ENCODE measurements around the gene PRKN. TPM values are rescaled to one million over a fixed set of nuclear protein-coding genes. Genes with fewer than 3 reads are reported as not detected.
"Not testable (repeated sequence)": the region's sequence is repeated elsewhere in the genome, so short reads cannot be mapped to it uniquely, and the experiment has no call there.

Gene PRKN
- total RNA-seq, 1 donor from 2014 or later, result 9.3 TPM

DNA sequence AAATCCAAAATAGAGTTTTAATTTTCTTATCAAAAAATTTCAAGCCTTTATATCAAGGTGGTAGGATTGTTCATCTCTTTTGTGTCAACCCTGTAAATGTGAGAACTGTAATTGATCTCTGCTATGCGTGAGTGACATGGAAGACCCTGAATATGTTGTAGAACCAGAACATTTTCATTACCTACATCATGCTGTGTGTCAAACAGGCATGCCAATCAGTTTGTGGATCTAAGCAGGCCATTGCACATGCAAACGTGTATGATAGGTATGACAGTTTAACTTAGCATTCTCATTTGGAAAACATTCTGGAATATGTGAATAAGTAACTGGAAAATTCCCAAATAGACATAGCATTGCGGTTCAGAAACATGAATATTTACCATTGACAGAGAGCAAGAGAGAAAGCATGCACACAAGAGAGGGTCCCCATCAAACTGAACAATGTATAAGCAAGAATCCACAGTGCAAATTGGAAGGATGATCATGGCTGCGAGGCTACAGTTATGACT lies 812.1 kb downstream of the PRKN start:
- no peak for DNase-seq (ENCODE audit: low spot score)

DNA sequence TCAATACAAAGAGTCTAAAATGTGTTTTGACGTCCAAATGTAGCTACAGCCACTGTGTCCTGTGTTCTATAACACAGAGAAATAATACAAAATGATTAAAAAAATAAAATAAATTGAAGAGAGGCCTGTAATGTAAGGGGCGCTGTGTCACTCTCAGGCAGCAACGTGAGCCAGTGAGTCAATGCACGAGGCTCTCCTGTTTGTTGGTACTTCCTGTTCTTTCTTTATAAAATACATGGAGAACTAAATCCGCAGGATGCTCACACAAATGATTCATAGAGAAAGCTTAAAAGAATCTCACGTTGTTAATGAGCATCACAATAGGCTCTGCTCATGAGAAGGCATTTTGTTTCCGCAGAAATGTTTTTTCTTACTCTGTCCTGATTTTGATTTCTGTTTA lies 818.7 kb downstream of the PRKN start:
- DNase-seq (ENCODE audit: low spot score), result no peak

DNA sequence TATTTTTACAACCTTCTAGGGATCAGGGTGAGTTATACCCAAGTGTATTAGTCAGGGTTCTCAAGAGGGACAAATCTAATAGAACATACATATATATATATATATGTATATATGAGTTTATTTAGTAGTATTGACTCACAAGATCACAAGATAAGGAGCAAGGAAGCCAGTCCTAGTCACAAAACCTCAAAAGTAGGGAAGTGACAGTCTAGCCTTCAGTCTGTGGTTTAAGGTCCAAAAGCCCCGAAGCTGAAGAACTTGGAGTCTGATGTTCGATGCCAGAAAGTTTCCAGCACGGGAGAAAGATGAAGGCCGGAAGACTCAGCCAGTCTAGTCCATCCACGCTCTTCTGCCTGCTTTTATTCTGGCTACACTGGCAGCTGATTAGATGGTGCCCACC lies 821.0 kb downstream of the PRKN start:
- no peak for DNase-seq (ENCODE audit: low spot score)

DNA sequence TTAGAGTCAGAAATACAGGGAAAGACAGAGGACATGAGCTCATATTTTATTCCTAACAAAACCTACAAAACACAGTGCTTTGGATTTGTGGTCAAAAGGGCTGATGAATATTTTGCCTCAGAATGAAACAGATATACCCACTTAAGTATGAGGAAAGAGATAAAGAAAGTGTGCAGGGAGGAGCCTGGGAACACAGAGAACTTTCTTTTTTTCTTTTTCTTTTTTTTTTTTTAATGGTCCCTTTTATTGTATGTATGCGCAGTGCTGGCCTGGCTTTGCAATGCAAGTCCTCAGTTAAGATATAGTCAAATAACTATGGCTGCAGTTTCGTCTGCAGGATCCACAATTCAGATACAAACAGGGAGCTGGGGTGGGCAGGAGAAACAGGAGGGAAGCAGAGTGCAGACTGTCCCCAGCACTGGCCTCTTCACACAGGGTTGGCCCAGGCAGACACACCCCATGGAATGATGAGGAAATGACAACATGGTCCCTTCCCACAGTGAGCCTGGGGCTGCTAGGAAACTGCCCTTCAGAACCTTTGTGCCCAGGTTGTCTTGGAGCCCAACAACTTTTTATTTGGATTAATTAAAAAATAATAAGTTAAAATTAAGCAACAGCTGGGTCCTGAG lies 823.9 kb downstream of the PRKN start:
- DNase-seq (ENCODE audit: low spot score), result no peak

DNA sequence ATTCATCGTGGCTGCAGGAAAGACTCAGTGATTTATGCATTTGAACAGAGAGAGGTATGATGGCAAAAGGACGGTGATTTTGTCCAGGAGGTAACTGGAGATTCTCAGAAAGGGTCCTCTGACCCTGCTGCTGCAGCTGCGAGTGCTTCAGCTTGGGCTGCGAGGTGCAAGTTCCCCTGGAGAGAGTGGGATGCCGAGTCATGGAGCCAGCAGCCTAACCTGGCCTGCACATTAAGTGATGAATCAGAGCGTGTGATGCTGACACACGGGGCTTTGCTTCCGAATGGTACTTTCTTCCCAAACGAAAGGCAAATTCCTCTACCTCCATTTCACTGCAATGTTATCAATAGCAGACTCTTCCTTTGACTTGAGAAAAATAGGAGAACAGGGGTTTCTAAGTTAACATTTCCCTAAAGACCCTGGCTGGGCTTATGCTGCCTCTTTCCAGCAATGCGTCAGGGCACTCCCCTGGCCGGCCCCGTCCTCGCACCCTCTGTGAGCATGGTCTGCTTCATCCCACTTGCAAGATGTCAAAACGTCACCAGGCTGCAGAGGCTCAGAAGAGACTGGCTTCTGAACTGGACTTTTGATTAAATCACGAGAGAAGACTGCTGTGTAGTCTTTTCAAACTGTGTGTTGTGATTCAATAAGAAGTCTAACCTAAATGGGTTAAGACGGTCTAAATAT lies 825.7 kb downstream of the PRKN start:
- DNase-seq (ENCODE audit: low spot score), result no peak

DNA sequence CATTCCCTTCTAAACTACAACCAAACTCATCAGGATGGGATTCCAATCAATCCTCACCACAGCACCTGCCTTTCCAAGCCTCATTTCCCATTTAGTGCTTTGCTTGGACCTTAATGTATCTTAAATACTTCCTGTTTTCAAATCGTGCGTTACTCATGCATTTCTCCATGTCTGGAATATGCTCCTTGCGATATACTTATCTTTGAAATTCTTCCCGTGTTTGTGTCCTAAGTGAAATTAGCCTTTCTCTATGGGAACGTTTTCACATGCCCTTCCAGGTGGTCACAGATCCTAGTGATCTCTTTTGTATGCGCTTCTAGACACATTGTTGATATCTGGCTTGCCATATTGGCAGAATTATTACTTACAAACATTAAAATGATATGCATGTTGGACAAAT lies 833.1 kb downstream of the PRKN start:
- no peak for DNase-seq (ENCODE audit: low spot score)

DNA sequence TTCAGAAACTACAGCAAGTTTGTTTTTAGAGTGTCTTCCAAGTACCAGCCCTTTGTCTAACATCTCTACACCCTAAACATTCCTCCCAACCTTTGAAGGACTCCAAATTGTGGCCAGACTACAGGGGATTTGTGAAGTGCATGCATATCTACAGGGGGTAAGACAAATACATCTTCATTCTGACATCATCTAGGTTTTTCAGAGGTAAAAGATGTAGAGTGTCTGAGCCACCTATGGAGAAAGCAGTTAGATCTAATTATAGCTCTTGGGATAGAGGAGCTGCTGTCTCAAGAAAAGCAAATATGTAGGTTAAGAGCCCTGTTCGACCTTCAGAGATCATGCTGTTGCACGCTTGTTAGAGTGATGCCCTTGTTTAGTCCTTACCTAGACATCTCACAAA lies 836.0 kb downstream of the PRKN start:
- no peak for DNase-seq (ENCODE audit: low spot score)

DNA sequence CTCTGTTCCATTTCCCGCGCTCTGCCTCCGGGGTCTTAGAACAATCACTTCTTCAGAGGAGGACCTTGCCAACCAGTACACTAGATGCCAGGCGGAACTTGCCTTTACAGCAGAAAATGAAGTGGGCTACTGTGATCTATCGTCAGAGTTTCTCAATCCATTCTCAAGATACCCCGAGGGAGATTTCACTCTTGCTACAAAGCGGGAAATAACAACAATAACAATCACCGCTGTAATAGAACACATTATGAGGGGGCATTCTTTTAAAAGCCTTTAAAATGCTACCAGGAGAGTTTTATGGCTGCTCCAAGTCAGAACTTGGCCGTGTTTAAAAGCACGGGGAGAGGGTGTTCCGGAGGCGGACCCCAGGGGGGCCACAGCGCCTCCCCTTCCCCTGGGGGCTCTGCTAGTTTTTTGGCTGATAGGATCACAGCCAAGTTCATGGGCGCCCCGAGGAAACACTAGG lies 836.7 kb downstream of the PRKN start:
- DNase-seq (ENCODE audit: low spot score), result no peak

DNA sequence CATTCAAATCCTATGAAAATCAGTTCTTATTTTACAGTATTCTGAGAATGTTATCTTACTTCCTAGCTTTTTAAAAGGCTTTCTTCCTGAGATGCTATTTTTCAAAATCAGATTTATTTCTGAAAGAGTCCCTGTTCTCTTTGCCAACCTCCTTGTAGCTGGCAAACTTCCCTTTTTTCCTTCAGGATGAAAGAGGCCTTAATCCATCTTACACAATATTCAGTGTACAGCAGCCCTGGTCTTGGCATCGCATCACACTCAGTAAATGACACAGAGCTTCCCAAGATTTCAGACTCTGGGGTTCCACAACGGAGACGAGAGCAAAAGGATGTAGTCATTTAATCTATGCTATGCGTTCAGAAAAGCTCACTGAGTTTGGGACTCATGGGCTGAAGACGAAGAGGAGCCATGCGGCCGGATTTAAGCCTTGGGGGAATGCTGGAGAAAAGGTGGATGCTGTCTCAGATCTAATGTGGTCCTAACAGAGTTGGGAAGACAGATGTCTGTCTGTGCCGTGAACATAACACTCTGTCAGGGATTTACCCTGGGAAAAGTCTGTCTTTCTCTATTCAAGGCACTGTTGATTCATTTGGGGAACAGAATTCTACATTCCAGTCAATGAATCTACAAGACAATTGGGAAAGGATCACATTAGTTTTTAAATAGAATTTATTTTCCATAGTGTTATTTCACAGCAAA lies 837.3 kb downstream of the PRKN start:
- DNase-seq (ENCODE audit: low spot score), result no peak

DNA sequence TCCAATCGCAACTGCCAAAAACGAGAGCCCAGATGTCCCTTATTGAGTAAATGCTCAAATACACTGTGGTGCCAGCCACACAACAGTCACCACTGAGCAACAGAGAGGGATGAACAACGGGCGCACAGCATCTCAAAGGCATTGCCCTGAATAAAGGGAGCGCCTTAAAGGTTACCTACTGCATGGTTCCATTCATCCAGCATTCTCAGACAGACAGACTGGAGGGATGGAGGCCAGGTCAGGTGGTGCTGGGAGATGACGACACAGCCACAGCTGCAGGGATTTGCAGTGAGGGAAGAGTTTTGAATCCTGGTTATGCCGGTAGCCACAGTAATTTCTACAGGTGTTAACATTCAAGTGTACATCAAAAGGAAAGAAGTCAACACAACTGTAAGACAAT lies 838.2 kb downstream of the PRKN start:
- no peak for DNase-seq (ENCODE audit: low spot score)

DNA sequence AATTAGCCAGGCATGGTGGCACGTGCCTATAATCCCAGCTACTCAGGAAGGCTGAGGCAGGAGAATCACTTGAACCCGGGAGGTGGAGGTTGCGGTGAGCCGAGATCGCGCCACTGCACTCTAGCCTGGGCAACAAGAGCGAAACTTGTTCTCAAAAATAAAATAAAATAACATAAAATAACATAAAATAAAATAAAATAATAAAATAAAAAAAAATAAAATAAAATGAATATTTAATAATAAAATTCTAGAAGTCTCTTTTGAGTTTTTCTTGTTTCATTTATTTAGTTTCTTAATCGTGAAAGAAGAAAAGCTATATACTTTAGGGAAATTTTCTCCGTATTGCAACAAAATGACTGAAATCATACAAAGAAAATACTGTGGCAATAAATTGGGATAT lies 841.0 kb downstream of the PRKN start:
- DNase-seq (ENCODE audit: low spot score), result not testable (repeated sequence)

DNA sequence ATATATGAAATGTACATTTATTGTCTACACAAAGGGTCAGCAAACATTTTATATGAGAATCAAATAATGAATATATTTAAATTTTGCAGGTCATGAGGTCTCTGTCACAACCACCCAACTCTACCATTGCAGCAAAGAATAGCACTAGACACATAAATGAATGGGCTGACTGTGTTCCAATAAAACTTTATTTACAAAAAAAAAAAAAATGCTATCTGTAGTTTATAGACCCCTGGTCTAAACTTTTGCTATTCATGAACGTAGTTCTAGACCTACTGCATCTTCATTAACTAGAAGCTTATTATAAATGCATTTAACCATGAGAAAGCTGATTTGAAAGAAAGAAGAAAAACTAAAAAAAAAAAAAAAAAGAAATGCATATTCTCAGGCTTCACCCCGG lies 842.8 kb downstream of the PRKN start:
- DNase-seq (ENCODE audit: low spot score), result no peak

DNA sequence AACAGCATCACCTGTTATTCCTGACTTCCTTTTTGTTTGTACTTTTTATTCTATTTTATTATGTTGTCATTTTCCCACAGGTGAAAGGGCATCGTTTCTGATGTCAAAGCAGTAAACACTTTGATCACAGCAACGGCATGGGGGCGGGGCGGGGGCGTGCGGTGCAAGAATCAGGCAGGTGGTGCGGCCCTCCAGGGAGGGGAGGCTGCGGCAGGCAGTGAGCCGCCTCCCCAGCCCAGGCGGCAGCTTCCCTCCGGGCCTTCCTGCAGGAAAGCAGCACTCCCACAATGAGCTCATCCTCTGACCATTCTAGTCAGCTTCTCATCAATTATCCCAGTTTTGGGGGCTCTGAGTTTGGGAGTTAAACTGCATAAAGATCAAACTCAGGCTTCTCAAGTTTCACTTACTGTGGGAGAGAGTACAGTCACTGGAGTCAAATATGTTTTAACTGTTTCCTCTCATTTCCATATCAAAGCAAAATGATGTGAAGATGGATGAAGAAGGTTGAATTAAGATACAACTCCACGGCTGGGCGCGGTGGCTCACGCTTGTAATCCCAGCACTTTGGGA lies 845.3 kb downstream of the PRKN start:
- no peak for DNase-seq (ENCODE audit: low spot score)

DNA sequence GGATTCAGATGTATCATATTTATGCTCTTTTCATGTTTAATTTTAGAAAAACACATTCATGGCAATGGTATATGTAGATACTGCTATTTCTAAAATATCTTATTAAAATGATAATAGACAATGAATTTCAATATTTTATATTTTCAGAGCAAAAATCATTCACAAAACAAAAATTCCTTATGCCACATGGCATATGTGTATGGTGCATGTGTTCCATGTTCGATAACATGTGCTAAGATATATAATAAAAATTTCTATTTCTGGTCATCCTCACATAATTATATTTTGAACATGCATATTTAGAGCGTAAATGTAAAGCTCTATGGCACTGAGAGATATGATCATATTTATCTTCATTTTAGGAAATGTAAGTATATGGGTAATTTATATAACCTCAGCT lies 847.5 kb downstream of the PRKN start:
- no peak for DNase-seq (ENCODE audit: low spot score)

DNA sequence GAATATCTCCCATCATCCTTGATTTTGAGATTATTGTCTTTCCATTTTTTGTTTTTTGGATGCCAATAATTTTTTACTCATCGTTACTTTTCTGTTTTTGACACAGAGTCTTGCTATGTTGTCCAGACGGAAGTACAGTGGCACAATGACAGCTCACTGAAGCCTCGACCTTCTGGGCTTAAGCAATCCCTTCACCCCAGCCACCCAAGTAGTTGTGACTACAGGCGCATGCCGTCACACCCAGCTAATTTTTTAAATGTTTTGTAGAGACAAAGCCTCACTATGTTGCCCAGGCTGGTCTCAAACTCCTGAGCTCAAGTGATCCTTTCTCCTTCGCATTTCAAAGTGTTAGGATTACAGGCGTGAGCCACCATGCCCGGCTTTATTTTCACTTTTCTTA lies 851.3 kb downstream of the PRKN start:
- no peak for DNase-seq (ENCODE audit: low spot score)

DNA sequence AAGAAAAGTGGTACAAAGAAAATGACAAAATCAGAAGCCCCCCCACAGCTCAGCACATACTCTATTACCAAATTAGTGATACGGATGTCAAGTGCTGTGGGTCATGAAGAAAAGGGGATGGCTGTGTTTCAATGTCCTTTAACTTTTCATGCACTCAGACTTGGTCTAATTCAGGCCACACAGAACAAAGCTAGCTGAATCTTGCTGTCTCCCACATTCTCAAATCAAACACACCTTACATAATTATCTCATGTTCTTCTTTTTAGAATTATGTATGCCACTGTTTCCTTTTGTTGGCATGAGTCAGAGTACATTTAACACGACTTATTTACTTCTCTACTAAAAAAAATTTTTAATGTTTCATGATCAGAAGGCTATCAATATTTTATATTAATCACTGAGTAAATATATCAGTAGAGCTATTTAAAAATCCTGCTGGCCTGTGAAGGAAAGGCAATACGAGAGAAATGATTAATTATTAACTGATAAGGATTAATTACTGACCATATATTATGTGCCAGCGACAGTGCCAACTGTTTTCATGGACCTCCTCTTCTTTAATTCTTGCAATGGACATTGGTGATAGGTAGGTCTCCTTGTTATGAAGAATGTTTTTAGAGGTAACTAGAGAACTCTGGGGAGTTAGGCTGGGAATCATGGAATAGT lies 857.2 kb downstream of the PRKN start:
- DNase-seq (ENCODE audit: low spot score), result no peak

DNA sequence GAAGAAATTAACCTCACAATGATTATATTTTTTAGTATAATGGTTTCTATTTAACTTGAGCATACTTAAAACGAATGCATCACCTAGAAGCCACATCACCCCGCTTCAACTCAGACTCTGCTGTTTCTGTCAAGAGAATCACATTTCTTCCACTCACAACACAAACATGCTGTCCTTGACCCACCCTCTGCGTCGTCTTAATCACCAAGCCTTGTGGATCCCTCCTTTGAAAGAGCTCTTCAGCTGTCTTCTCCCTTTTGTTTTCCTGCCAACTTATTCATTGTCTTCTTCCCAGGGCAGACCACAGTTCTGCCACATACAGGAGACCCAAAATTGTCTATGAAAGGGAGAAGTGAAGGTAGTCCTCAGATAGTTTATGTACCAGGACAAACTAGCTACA lies 858.1 kb downstream of the PRKN start:
- no peak for DNase-seq (ENCODE audit: low spot score)

DNA sequence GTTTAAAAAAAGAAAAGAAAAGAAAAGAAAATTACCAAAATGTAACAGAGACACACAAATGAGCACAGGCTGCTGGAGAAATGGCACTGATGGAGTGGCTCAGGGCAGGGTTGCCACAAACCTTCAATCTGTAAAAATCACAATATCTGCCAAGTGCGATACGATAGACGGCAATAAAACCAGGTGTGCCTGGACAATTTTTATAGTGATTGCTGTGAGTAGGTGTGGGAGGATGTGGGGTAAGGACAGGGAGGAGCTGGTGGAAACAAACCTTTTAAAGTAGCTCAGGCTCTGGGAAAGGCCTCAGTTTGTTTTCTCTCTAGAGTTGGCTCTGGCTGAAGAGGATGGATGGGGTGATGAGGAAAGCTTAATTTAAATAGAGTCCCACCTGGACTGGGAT lies 861.0 kb downstream of the PRKN start:
- DNase-seq (ENCODE audit: low spot score), result no peak

DNA sequence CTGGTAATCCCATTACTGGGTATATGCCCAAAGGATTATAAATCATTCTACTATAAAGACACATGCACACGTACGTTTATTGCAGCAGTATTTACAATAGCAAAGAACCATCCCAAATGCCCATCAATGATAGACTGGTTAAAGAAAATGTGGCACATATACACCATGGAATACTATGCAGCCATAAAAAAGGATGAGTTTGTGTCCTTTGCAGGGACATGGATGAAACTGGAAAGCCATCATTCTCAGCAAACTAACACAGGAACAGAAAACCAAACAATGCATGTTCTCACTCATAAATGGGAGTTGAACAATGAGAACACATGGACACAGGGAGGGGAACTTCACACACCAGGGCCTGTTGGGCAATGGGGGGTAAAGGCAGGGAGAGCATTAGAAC lies 866.5 kb downstream of the PRKN start:
- not testable (repeated sequence) for DNase-seq (ENCODE audit: low spot score)

DNA sequence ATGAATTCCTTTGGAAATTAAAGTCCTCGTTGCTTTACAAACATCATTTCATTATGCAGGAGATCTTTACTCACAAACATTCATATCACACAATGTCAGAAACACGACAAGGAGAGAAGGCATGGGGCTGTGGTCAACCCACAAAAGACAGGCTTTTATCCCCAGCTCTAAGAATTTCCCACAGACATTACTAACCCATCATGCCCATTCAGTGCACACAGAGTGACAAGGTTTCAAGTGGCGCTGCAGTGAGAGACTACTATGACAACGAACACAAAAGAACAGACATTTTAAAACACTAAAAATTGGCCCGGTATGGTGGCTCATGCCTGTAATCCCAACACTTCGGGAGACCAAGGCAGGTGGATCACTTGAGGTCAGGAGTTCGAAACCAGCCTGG lies 873.9 kb downstream of the PRKN start:
- no peak for DNase-seq (ENCODE audit: low spot score)

DNA sequence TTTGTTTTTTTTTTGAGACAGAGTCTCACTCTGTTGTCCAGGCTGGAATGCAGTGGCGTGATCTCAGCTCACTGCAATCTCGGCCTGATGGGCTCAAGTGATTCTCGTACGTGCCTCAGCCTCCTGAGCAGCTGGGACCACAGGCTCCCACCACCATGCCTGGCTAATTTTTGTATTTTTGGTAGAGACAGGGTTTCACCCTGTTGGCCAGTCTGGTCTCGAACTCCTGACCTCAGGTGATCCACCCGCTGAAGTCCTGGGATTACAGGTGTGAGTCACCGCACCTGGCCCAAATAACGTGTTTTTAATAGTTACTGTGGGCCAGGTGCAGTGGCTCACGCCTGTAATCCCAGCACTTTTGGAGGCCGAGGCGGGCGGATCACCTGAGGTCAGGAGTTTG lies 876.1 kb downstream of the PRKN start:
- not testable (repeated sequence) for DNase-seq (ENCODE audit: low spot score)

DNA sequence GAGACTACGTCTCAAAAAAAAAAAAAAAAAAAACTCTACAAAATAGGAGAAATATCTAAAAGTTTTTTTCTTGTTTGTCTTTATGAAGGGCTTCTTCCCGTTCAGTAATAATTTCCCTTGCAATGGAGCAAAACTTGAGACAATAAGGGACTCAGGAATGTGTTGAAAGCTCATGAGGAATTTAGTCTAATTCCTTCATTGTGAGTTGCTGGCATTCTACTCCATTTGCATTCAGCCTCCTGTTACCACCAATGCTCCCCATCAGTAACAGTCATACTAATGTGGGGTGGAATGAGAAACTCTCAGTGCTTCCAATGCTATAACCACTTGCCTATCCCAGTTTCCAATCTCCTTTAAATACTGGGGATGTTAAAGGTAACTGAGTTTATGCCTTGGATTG lies 877.0 kb downstream of the PRKN start:
- DNase-seq (ENCODE audit: low spot score), result no peak

Data from mucosa of gallbladder (tissue), 1 donor.